GM18867 (cell line): ENCODE results near the gene MS4A10.
A peak's percentile ranks its signal among the peaks of the same experiment; 100 is the strongest.
"Not testable (repeated sequence)": the region's sequence is repeated elsewhere in the genome, so short reads cannot be mapped to it uniquely, and the experiment has no call there.

ENCODE experiments used
- ATAC-seq: cut with Tn5 transposase; IDR thresholded peaks from one replicate; pipeline ENCODE4 v1.9.1; 2021; ENCODE audit warnings: mild to moderate bottlenecking, moderate library complexity; ENCODE audit not compliant: unreplicated experiment

MS4A10 gene

DNA sequence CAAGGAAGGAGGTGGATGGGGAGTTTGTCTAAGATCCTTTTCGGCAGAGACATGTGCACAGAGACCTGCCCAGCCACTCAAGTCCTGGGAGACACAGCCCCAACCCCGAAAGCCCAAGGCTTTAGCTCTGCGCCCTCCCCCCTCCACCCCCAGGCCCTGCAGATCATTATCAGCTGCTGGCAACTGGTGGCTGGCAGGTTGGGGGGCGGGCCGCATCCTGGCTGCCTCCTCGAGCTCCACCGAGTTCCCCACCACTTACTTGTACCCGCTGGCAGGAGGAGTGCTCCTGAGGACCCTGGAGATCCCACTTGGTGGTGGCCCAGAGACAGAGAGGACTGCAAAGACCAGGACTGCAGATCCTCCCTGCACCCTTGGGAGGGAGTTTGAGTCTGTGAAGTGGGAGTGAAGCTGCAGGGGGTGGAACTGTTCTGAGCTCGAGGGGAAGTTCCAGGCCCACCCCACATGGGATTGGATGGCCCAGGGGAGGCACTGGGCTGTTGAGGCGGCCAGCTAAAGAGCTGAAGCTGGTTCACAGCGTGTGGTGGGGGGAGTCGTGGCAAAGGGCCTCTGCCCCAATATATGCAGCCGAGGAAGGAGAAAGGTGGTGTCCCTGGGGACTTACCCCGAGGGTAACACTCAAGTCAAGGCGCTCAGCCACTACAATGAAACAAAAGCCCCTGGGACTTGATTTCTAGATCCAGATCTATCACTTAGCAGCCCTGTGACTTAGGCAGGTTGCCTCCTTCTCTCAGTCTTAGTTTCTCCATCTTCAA is 36.9 kb downstream of the MS4A10 start:
- ATAC-seq, result no peak

DNA sequence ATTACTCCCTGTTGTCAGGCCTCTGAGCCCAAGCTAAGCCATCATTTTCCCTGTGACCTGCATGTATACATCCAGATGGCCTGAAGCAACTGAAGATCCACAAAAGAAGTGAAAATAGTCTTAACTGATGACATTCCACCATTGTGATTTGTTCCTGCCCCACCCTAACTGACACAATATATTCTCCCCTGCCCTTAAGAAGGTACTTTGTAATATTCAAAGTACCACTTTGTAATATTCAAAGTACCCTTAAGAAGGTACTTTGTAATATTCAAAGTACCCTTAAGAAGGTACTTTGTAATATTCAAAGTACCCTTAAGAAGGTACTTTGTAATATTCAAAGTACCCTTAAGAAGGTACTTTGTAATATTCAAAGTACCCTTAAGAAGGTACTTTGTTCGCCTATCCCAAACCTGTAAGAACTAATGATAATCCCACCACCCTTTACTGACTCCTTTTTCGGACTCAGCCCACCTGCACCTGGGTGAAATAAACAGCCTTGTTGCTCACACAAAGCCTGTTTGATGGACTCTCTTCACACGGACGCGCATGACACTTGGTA is 38.7 kb downstream of the MS4A10 start:
- not testable (repeated sequence) for ATAC-seq

DNA sequence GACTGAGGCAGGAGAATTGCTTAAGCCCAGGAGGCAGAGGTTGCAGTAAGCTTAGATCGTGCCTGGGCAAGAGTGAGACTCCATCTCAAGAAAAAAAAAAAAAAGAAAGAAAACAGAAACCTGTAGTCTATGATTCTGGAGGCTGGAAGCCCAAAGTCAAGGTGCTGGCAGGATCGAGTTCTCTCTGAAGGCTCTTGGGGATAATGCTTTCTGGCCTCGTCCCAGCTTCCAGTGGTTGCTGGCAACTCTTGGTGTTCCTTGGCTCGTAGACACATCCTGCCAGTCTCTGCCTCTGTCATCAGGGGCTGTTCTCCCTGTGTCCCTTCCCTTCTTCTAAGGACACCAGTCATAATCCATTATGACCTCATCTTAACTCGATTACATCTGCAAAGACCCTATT is 40.0 kb downstream of the MS4A10 start:
- no peak for ATAC-seq

DNA sequence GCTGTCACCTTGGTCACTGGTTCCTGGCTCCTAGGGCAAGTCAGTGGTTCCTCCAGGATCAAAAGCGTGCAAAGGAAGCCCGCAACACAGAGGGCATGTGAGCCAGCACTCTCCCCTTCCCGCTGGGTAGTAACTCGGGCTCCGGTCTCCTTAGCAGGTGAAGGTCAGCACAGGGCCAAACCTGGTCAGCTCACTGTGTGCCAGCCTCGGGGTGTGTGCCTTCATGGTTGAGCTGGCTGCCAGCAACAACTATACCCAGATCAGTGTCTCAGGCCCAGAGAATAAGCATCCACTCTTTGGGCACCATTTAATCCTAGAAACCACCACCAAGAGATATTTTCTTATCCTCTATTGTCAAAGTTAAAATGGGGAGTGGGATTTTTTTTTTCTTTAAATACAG is 40.7 kb downstream of the MS4A10 start:
- no peak for ATAC-seq

DNA sequence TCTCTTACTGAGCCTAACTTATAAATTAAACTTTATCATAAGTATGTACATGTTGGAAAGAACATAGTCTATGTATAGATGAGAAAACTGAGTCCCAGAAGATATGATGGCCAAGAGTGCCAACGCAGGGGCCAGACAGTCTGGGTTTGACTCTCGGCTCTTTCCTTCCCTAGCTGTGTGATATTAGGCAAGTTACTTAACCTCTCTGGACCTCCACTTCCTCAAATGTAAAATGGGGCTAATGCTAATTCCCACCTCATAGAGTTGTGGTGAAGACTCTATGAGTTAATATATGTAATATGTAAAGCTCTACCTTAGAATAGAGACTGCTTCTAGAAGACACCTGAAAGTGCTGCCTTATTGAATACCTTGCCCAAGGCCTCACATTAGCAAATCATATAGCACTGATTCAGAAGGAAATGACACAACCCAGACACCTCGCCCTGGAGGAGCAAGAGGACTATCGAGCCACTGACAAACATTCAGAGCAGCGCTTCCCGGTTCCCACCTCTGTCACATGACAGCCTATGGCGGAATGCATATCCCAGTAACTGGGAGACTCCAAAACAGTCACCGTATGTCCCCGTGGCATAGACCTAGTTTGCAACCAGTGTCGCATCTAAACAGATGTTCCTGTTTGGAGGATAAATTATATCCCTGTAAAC is 45.5 kb downstream of the MS4A10 start:
- ATAC-seq, result peak; percentile 53

DNA sequence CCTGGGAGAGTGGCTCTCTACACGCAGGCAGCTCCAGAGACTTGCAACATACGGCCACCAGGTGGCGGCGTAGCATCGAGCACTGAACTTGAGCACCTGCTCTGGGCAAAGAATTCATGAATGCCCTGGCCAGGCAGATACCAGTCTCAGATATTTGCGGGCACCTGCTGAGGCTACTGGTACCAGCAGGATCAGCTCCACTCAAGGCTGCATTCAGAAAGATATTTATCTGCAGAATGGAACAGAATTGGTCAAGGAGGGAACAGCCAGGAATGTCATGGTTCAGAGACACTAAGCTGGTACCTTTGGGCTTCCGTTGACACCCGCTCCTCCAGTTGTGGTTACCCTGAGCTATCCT is 46.0 kb downstream of the MS4A10 start:
- peak; percentile 87 for ATAC-seq

DNA sequence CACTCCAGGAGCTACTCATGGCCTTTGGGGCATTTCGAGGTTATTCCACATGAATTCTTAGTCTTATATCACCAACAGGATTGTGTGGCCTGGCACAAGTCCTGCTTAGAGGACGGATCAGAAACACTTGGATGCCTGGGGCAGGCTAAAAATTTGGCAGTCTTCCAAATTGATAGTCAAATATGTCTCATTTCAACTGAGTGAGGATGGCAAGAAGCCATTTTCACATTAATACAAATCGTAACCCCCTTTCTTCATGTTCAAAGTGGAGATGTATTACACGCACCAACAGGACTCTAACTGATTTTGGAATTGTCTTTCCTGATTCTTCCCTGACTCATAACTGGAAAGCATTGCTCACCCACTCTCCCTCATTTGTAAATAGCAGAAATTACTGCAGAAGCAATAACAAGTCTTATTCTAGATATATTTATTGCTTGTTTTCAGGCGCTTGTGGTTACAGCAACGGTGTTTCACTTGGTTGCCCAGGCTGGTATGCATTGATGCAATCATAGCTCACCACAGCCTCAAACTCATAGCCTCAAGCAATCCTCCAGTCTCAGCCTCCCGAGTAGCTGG is 46.5 kb downstream of the MS4A10 start:
- ATAC-seq, result no peak

DNA sequence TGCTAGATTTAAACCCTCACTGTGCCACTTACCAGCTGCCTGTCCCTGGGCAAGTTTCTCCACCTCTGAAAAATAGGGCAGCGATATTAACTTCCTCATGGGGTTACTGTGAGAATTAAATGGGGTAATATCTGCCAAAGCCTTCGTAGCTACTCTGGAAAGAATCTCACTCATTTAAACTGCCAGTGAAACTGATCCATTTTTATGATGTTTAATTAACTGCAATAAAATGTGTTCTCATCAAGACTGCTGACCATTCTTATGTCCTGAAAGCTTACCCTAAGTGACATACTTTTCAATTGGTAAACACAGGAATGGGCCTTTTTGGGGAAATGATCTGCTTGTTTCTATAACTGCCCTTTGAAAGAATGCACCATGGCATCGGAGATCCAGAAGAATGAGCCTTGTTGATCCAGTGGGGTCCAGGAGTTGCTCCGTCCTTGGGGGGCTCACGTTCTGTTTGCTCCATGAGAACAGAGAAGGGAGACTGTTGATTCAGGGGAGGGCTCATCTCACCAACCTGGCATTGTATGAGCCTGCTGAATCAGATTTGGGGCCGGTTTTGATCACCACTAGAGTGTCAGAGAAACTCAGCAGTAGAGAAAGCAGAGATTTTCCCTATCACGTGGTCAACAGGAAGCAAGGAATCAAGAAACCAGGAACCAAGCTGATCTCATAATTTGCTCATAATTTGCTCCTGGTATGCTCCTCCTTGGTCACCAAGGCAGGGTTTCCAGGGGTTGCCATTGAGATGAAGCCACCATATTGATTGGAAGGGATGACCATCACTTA is 49.8 kb downstream of the MS4A10 start:
- ATAC-seq, result no peak

DNA sequence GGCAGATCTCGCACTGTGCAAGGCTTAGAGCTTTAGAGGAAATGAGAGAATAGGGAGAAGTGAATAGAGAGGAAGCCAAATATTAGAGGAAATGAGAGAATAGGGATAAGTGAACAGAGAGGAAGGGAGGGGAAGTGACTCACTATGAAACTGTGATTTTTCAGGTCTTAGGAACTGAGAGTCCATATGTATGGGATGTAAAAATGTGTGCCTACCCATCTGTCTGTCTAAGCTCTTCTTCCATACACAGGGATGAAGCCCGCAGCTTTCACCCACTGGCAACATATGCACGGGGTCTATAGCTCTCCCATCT is 50.4 kb downstream of the MS4A10 start:
- no peak for ATAC-seq

DNA sequence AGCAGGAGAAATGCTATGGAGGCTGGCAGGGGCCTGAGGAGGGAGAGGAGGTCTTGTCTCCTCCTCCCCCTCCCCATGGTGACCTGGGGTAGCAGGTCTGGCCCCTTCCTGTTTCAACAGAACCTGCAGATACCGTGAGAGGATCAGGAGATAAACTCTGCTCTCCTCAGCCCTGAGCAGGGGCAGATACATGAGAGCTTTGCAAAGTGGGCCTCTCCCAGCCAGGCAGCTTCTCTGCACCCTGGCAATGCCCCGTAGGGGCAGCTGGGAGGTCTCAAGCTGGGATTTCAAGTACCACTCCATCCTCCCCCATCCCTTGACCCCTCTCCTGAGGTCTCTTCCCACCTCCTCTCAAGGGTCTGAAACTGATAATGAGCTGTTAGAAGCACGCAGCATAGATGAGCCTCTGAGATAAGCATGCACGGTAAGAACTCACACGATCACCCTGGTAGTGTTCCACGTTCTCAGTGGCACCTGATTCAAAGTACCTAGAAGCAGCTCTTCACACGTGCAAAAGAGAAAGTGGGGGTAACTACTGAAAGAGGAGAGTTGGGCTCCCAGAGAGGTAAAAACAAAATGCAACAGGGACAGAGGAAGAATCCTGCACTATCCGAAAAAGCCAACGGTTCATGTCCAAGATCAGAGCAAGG is 51.9 kb downstream of the MS4A10 start:
- no peak for ATAC-seq

DNA sequence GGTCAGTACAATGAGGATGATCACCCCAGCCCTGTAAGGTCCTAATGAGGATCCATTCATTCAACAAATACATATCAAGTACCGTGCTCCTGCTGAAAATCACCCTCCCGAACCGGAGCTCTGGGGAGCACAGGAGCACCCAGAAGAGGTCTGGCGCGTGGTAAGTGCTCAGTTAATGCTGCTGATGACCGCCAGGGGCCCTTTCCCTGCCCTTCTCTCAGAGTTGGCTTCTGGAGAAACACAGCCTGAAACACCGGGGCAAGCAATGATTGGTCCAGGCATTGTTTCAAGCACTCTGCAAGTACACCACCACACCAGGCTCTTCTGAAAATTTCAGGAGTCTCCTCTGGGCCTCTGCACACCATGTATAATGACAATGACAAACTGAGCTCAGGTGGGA is 53.0 kb downstream of the MS4A10 start:
- ATAC-seq, result no peak

DNA sequence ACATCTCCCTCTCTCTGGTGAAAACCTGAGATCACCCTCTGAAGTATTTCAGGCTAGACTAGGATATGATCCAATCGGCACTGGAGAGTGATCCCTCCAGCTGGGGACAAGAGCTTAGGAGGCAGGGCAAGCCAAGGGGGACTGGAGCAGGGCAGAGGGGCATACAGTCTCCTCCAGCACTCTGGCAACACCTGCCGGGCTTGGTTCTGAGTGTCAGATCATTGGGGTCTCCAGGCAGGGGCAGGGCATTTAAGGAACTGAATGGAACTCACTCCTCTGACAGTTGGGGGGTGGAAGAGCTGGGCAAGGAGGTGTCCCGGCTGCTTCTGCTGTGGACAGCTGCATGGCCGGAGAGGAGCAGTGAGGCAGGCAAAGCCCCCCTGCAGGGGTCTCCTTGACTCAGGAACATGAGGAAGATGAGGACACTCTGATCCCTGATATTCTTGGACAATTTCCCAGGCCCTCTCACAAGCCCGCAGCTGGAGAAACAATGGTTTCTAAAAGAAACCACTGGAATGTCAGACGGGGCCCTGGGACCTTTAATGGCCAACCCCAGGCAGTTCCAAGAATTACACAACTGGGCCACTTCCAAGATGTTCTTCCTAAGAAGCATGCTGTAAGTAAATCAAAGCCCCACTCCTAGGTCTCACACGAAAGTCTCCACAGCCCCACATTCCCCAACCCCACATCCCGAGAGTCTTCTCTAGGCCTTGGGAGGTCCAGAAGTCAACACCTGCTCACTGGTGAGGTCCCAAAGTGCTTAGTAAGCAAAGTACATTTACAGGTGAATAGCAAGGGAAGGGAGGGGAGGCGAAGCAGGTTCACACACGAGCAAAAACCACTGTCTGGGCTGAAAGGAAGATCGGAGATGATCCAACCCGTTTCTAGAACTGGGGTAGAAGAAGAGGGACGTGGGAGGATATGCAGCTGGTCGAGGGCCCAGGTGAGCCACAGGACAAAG is 55.6 kb downstream of the MS4A10 start:
- no peak for ATAC-seq

DNA sequence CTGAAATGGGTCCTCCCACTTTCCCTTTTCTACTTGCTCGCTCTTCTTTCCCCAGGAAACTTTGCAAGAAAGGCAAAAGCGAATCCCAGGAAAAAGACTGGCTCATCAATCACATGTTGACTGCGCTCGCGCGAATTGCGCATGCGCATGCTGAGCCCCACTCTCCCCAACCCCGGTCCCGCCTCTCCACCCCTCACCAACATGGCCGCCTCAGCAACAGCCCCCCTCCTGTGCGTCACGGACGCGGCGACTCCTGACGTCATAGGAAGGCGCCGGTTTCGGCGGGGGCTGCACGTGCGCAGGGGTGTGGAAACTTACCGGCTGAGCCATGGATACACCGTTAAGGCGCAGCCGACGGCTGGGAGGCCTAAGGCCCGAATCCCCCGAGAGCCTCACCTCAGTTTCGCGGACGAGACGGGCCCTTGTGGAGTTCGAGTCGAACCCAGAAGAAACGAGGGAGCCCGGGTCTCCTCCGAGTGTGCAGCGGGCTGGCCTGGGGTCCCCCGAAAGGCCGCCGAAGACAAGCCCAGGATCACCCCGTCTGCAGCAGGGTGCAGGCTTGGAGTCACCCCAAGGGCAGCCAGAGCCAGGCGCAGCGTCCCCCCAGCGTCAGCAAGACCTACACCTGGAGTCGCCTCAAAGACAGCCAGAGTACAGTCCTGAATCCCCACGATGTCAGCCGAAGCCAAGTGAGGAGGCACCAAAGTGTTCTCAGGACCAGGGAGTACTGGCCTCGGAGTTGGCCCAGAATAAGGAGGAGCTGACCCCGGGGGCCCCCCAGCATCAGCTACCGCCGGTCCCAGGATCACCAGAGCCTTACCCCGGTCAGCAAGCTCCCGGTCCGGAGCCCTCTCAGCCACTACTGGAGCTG is 56.9 kb downstream of the MS4A10 start, which contains the start of gene CCDC86:
TSS of gene CCDC86 (plus strand) at position 317 of the 871 bp plus-strand sequence. CDS start at position 329, 12 bp downstream.
- peak; percentile 85 for ATAC-seq

DNA sequence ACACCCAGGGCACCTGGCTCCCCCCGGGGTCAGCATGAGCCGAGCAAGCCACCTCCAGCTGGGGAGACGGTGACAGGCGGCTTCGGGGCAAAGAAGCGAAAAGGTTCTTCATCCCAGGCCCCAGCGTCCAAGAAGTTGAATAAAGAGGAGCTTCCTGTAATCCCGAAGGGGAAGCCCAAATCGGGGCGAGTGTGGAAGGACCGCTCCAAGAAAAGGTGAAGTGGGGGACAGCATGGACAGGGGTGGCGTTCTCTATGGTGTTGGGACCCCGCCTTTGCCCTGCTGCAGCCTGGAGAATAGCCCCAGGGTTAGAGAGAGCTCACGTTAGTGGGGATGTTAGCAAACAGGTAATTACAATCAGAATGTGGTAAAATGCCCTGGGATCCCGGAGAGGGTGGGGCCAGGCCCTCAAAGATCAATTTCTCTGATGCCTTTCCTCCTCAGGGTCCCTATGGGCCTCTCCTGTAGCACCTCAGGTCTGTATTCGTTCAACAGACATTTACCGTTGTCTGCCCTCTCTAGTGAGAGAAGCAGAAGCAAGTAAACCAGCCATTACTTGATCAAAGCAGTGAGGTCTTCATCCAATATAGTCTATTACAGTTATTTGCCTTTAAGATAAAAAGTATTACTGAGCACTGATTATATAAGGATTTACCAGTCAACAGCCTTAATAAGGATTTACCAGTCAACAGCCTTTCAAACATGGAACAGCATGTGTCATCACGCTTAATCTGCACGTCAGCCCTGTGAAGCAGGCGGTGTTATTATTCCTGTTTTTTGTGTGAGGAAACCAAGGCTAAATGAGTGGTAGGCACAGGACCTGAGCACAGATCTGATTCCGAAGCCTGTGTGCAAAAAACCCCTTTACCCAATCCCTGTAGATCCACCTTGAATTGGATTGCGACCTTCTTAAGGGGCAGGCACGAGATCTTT is 57.8 kb downstream of the MS4A10 start:
- no peak for ATAC-seq

DNA sequence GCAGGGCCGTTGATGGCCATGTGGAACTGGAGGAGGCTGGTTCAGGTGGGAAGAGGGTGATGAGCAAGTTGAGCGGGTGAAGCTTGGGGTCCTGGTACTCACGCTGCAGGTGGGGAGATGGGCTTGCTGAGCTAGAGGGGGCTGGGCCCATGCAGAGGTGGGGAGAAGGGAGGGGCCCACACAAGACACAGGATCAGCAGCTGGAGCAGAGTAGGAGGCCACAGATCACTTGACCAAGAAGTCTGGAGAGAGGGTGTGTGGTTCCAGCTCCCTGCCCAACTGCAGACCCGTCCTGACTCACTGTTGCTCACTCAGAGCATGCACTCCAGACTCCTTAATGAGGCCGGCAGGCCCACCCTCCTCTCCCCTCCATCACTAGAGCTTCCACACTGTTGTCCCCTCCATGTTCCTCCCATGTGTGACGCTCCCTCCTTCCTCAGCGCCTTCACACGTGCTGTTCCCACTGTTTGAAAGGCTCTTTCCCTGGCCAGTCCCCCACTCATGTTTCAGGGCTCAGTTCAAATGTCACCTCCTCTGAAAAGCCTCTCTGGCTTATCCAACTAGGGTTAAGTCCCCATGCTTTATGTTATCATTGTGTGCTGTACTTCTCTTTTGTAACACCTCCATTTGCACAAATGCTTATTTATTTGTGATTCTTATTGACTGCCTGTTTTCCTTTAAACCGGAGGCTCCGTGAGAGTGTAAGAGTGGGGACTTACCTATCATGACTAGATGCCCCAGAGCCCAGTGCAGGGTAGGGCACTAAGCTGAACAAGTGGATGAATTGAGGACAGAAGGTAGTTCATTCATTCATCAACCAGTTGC is 59.1 kb downstream of the MS4A10 start:
- ATAC-seq, result no peak

DNA sequence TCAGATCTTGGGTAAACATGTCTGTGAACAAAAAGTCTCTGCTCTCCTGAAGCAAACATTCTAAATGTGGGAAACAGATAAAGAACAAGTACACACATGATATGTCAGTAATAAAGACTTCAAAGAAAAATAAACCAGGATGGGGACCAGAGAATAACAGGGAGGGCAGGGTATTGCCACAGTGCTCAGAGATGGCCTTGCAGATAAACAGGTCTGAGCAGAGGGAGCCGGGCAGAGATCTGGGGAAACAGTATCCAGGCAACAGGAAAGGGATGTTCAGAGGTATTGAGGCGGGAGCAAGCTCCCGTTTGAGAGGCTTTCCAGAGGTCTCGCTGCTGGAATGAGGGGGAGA is 59.7 kb downstream of the MS4A10 start:
- no peak for ATAC-seq

DNA sequence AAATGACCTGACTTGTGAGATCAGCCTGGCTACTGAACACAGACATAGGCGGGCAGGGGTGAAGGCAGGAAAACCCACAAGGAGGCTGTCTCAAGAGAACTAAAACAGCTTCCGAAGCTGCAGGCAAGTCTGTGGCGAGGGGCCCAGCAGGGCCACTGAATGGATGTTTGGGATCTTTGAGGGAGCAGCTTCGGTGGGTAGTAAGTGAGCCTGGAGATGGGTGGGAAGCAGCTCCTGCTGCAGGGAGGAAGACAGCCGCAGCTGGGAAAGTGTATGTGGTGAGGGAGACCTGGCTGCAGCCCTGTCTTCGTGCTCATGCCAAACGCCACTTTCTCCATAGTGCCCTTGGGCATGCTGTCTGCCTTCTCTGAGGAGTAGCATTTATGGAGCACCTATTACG is 60.2 kb downstream of the MS4A10 start:
- ATAC-seq, result no peak
